Fibroblast of mammary gland (primary cell): Measurements from ENCODE around the gene SAG.

Experiments
- DNase-seq: peaks from one replicate; pipeline ENCODE4 v3.0.0-alpha.2; 2010; ENCODE audit warnings: low read depth
- H3K4me3 ChIP-seq: 2 replicates; pipeline ENCODE4 v1.5.1; 2011; ENCODE audit warnings: low read depth, mild to moderate bottlenecking, low read length, moderate library complexity; ENCODE audit not compliant: control insufficient read depth
- TF ChIP-seq, protein P1 (sequence below): conservative IDR thresholded peaks from 2 replicates; pipeline ENCODE4 v1.5.1; 2011; ENCODE audit warnings: low read depth, low read length, inconsistent platforms; ENCODE audit not compliant: control insufficient read depth, insufficient read depth

Gene SAG

DNA sequence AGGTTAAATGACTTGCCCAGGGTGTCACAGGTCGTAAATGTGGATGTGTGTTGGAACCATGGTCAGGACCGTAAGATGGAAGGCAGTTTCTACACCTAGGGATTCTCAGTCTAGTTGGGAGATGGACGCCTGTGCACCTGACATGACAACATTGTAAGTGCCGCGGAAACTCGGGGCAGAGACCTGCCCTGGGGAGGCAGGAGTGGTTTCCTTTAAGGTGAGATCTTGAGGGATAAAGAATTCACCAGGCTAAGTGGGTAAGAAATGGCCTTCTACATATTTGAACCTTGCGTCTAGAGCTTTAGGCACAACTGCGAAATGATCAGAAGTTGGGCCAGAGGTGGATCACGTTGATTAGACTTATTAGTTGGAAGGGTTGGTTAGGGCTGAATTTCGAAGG lies 48.3 kb downstream of the SAG start:
- no peak for DNase-seq
- no peak overlapping the region for H3K4me3 ChIP-seq
- TF ChIP-seq, protein P1, sequence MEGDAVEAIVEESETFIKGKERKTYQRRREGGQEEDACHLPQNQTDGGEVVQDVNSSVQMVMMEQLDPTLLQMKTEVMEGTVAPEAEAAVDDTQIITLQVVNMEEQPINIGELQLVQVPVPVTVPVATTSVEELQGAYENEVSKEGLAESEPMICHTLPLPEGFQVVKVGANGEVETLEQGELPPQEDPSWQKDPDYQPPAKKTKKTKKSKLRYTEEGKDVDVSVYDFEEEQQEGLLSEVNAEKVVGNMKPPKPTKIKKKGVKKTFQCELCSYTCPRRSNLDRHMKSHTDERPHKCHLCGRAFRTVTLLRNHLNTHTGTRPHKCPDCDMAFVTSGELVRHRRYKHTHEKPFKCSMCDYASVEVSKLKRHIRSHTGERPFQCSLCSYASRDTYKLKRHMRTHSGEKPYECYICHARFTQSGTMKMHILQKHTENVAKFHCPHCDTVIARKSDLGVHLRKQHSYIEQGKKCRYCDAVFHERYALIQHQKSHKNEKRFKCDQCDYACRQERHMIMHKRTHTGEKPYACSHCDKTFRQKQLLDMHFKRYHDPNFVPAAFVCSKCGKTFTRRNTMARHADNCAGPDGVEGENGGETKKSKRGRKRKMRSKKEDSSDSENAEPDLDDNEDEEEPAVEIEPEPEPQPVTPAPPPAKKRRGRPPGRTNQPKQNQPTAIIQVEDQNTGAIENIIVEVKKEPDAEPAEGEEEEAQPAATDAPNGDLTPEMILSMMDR = no peak

DNA sequence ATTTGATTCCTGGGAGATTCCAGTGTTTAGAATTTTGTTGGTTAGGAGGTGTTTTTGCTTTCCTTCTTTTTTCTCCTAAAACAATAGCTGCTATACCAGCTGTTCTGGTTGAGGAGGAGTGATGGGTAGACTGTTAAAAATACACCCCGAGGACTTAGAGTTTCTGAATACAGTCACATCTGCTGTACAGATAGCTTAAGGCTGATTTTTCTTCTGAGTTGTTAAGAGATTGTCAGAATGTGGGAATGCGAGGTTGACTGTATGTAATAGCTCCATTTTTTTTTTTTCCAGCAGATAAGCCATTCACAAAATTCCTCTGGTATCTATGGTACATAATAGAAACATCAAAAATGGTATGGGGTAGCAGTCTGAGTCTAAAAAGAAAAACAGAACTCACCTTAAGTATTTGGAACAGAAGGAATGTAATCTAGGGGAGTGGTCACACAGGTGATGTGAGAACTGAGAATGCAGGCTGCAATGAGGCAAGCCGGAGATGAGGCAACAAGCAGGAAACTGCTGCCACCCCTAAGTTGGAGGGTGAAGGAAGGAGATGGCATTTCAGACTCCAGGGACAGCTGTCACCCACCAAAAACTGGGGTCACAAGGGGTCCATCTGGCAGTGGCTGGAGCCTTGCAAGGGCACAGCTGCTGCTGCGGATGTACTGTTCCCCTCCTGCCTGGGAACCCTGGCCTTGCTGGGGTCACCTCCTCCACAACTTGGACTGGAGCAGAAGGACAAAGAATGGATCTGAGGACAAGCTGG lies 49.1 kb downstream of the SAG start:
- TF ChIP-seq, protein P1 = no peak
- DNase-seq = no peak
- no peak overlapping the region for H3K4me3 ChIP-seq

GRCh38 chr2:233358335-233358734 lies 50.7 kb downstream of the SAG start:
- TF ChIP-seq, protein P1 = no peak
- DNase-seq = no peak
- no peak overlapping the region for H3K4me3 ChIP-seq

GRCh38 chr2:233358947-233359346 lies 51.3 kb downstream of the SAG start:
- no peak for DNase-seq
- TF ChIP-seq, protein P1 = no peak
- H3K4me3 ChIP-seq = no peak overlapping the region

- TF ChIP-seq, protein P1 = no peak
- no peak for DNase-seq
- H3K4me3 ChIP-seq = no peak overlapping the region
Measured at GRCh38 chr2:233359823-233360222, 52.2 kb downstream of the SAG start.

- TF ChIP-seq, protein P1 = no peak
- H3K4me3 ChIP-seq = no peak overlapping the region
- DNase-seq = no peak
Measured at GRCh38 chr2:233360771-233361176, 53.2 kb downstream of the SAG start.
